NT2/D1 (cell line): ENCODE results near the gene CACNA1I.

ENCODE experiments used
- DNase-seq: peaks from one replicate; pipeline ENCODE4 v3.0.0-alpha.2; 2011; ENCODE audit warnings: low read depth, low spot score
- H3K27me3 ChIP-seq: 2 replicates; pipeline ENCODE4 v1.6.0; 2011; ENCODE audit warnings: mild to moderate bottlenecking; ENCODE audit not compliant: insufficient read length, insufficient read depth
- H3K36me3 ChIP-seq: 2 replicates; pipeline ENCODE4 v1.6.1; 2011; ENCODE audit warnings: mild to moderate bottlenecking, low read length, mixed read lengths; ENCODE audit not compliant: insufficient read depth, insufficient read length
- H3K4me1 ChIP-seq: 2 replicates; pipeline ENCODE4 v1.5.1; 2011; ENCODE audit not compliant: insufficient read depth, insufficient read length
- H3K4me3 ChIP-seq: 2 replicates; pipeline ENCODE4 v1.5.1; 2011; ENCODE audit warnings: low read depth; ENCODE audit not compliant: insufficient read length
- H3K9ac ChIP-seq: 2 replicates; pipeline ENCODE4 v1.6.0; 2011; ENCODE audit warnings: low read depth; ENCODE audit not compliant: insufficient read length
- H3K9me3 ChIP-seq: 2 replicates; pipeline ENCODE4 v1.5.1; 2011; ENCODE audit warnings: mild to moderate bottlenecking, low read length; ENCODE audit not compliant: insufficient read depth
- SUZ12 ChIP-seq: IDR thresholded peaks from 2 replicates; pipeline ENCODE4 v1.6.1; 2011; ENCODE audit not compliant: insufficient read length, insufficient read depth; ENCODE audit errors: extremely low read depth
- YY1 ChIP-seq: IDR thresholded peaks from 2 replicates; pipeline ENCODE4 v1.6.1; 2011; ENCODE audit not compliant: insufficient read length, insufficient read depth
- ZNF274 ChIP-seq: IDR thresholded peaks from 2 replicates; pipeline ENCODE4 v1.6.1; 2011; ENCODE audit warnings: mild to moderate bottlenecking, low read depth, low read length

CACNA1I gene

DNA sequence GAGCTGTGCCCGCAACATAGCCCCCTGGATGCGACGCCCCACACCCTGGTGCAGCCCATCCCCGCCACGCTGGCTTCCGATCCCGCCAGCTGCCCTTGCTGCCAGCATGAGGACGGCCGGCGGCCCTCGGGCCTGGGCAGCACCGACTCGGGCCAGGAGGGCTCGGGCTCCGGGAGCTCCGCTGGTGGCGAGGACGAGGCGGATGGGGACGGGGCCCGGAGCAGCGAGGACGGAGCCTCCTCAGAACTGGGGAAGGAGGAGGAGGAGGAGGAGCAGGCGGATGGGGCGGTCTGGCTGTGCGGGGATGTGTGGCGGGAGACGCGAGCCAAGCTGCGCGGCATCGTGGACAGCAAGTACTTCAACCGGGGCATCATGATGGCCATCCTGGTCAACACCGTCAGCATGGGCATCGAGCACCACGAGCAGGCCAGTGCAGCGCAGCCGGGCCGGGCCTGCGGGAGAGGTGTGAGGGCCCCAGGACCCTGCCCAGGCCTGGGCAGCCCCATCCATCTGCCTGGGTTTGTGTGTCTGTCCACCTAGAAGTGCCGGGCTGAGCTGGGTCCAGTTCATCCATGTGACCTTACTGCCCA is 79.0 kb downstream of the CACNA1I start:
- Histone ChIP-seq H3K27me3 (peaks cover 5% of the 10 kb centered on the region), H3K36me3 (no peaks in the 10 kb centered on the region), H3K9ac (no peak overlapping the region), H3K9me3 (no peaks in the 10 kb centered on the region), H3K4me1 (peaks cover 14% of the 10 kb centered on the region), H3K4me3 (no peak overlapping the region)
- DNase-seq = no peak
- TF ChIP-seq SUZ12 (no peak), ZNF274 (no peak), YY1 (no peak)

DNA sequence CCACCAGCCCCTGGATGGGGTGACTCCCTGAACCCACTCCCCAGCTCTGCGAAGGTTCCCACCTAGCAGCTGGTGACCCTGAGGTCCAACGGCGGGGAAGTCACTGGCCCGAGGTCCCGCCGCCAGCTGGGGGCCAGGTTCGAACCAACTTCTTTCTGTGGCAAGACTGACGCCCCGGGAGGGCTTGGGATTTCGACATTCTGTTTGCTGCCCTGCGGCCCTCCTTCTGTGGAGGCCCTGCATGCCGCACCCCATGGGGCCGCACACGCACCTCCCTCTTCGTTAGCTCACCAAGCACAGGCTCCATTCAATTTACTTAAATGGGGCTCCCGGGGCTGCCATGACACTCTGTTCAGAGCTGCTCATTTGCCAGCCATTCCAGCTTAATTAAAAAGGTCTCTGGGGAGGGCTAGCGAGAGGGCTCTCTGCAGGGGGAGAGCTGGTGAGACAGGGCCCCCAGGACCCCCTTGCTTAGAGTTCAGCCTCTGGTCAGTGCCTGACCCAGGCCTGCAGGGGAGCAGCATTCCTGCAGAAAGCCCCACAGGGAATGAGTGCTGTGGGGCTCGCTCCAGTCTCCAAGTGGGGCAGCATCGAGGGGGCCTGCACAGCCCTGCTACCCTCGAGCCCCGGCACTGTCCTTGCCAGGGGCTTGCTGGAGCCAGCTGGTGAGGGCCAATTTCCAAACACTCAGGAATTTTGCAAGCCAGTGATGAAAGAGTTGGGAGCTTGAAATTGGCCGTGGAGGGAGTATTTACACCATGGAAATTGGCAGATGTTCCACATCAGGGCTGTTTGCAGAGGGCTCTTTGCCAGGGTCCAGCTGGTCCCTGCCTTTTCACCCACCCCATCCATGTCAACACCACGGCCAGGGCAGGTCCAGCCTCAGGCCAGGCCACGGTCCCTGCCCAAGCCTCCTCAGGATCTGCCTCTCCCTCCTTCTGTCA is 80.8 kb downstream of the CACNA1I start:
- TF ChIP-seq SUZ12 (no peak), ZNF274 (no peak), YY1 (no peak)
- no peak for DNase-seq
- H3K27me3 ChIP-seq = peaks cover 5% of the 10 kb centered on the region

DNA sequence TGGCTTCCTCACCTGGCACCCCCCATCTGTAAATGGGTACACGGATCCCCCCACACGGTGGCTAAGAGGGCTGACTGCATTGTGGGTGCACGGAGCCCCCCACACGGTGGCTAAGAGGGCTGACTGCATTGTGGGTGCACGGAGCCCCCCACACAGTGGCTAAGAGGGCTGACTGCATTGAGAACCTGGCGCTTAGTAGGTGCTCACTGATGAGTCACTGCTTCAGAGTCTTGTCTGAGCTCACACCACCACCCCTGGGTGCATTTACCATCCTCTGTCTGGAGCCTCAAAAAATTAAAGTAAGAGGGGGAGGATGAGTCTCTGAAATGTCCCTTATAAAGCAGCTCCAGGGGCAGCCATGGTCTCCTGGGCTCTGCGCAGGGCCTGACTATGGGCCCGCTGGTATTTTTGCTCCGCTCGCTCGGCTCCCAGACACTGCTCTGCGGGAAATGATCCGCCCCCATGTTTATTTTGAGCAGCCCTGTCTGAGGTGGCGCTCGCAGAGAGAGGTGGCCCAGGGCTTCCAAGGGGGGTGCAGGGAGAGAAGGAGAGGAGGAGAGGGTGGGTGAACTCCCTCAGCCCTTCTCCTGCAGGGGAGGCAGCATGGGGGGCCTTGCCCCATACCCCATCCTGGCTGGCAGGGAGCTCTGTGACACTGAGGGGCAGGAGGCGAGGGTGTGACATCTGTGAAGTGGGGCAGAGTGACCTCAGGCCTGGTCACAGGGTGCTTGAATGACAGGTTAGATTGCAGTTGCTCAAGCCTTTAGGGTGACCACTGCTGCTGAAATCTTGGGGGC is 82.6 kb downstream of the CACNA1I start:
- Histone ChIP-seq H3K9me3 (no peaks in the 10 kb centered on the region), H3K27me3 (peaks cover 5% of the 10 kb centered on the region), H3K4me1 (peaks cover 22% of the 10 kb centered on the region), H3K36me3 (no peaks in the 10 kb centered on the region), H3K9ac (peak overlapping the region; percentile 32), H3K4me3 (no peak overlapping the region)
- TF ChIP-seq YY1 = no peak
- no peak for TF ChIP-seq SUZ12
- no peak for TF ChIP-seq ZNF274
- no peak for DNase-seq

More for the DNA sequence above, 80.8 kb downstream of the CACNA1I start:
- no peaks in the 10 kb centered on the region for H3K36me3 ChIP-seq
- H3K4me1 ChIP-seq = peaks cover 17% of the 10 kb centered on the region
- no peak overlapping the region for H3K9ac ChIP-seq
- no peaks in the 10 kb centered on the region for H3K9me3 ChIP-seq
- H3K4me3 ChIP-seq = no peak overlapping the region

DNA sequence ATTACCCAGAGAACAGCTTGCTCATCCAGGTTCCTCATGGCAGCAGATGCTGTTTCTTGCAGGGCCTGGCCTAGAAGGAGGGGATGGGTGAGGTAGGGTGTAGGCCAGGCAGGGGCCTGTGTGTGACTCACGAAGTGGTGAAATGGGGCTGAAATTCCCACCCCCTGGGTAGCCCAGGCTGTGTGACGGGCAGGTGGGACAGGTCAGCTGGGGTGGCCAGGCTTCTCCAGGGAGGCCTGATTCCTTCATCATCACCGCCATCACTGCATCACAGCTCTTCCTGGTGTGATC is 83.2 kb downstream of the CACNA1I start:
- Histone ChIP-seq H3K9me3 (no peaks in the 10 kb centered on the region), H3K4me1 (peaks cover 22% of the 10 kb centered on the region), H3K9ac (peak overlapping the region; percentile 32), H3K4me3 (no peak overlapping the region), H3K27me3 (peaks cover 5% of the 10 kb centered on the region), H3K36me3 (no peaks in the 10 kb centered on the region)
- TF ChIP-seq SUZ12 (no peak), ZNF274 (no peak), YY1 (no peak)
- DNase-seq = no peak

DNA sequence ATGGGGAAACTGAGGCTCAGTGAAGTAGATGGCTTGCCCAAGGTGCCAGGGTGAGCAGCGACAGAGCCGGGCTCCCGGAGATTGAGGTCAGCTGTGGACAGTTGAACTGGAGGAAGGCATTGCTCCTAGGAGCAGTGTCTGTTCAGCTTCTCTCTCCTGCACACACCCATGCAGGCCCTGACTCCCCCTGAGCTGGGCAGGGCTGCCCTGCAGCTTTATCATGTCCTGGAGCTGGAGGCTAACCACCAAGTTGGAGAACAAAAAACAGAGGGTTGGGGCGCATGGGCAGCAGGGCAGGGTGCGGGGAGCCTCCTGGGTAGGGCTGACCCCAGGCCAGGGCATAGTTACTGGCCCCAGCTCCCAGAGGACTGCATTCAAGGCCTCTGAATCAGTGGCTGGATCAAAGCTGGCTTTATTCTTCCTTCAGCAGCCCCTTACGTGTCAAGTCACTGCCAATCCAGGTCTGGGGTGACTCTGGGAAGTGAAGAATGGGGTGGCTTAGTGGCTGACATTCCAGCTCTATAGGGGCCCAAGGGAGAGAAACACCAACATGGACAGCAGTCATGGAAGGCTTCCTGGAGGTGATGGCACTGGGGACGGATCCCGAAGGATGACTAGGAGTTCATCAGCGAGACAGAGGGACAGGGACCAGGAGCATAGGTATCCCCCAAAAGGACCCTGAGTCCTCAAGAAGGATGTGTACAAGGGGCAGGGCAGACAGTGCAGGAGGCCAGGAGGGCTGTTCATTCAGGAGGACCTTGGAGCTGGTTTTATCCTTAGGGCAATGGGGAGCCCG is 83.8 kb downstream of the CACNA1I start:
- Histone ChIP-seq H3K9me3 (no peaks in the 10 kb centered on the region), H3K36me3 (no peaks in the 10 kb centered on the region), H3K4me3 (no peak overlapping the region), H3K4me1 (peaks cover 22% of the 10 kb centered on the region), H3K9ac (no peak overlapping the region), H3K27me3 (peaks cover under 1% of the 10 kb centered on the region)
- DNase-seq = no peak
- TF ChIP-seq ZNF274 (no peak), YY1 (no peak), SUZ12 (no peak)

DNA sequence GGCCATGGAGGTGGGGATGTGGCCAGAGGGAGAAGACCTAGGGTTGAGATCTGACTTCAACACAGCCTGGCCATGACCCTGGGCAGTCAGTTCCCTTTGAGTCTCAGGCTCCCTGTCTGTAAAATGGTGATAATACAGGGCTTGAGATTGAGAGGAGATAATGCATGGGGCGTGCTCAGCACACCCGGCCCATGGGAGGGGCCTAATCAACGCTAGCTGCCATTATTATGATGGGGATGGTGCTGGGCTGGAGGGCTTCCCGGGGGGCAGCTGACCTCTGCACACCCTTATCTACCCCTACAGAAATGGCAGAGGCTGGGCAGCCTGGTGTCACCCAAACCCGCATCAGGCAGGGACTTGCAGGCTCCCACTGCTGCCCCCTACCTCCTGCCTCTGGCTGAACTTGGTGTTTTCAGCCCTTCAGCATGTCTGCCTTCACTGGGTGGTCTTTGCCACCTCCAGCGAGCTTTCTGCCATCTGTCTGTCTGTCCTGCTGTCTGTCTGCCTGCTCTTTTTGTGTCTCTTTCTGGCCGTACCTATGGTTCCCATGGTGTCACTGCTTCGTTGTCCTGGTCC is 84.5 kb downstream of the CACNA1I start:
- H3K36me3 ChIP-seq = no peaks in the 10 kb centered on the region
- H3K9ac ChIP-seq = no peak overlapping the region
- no peak for DNase-seq
- H3K27me3 ChIP-seq = peaks cover 6% of the 10 kb centered on the region
- no peaks in the 10 kb centered on the region for H3K9me3 ChIP-seq
- H3K4me1 ChIP-seq = peaks cover 22% of the 10 kb centered on the region
- no peak for TF ChIP-seq YY1
- no peak for TF ChIP-seq SUZ12
- TF ChIP-seq ZNF274 = no peak
- no peak overlapping the region for H3K4me3 ChIP-seq

DNA sequence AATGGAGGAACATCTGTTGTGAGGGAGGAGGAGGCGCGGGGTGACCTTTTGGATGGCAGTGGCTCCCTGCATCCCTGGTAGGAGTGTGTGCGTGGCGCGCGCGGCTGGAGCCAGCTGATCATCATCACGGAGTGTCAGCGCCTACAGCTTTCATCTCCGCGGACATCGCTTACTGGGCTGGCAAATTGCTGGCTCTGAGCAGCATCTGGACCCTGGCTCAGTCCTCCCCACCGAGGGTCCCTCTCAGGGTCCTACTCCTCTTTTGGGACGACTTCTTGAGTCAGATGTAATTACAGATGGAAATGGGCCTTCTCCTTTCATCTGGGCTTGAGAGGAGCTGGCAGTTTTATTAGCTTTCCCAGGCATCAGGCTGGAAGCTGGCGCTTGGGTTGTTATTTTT is 85.3 kb downstream of the CACNA1I start:
- Histone ChIP-seq H3K4me1 (peaks cover 18% of the 10 kb centered on the region), H3K4me3 (no peak overlapping the region), H3K36me3 (no peaks in the 10 kb centered on the region), H3K9ac (no peak overlapping the region), H3K27me3 (peaks cover 13% of the 10 kb centered on the region), H3K9me3 (no peaks in the 10 kb centered on the region)
- DNase-seq = no peak
- TF ChIP-seq SUZ12 = no peak
- no peak for TF ChIP-seq ZNF274
- no peak for TF ChIP-seq YY1
